ENCODE results near the gene HDAC9.

The HDAC9 gene

DNA sequence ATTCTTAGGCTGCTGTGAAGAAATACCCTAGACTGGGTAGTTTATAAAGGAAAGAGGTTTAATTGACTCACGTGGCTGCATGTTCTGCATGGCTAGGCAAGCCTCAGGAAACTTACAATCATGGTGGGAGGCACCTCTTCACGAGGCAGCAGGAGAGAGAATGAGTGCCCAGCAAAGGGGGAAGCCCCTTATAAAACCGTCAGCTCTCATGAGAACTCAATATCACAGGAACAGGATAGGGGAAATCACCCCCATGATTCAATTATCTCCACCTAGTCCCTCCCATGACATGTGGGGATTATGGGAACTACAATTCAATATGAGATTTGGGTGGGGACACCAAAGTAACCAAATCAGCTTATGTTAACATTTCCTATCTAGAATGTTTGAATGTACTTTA lies 362.7 kb downstream of the HDAC9 start:
- DNase-seq, result no peak

DNA sequence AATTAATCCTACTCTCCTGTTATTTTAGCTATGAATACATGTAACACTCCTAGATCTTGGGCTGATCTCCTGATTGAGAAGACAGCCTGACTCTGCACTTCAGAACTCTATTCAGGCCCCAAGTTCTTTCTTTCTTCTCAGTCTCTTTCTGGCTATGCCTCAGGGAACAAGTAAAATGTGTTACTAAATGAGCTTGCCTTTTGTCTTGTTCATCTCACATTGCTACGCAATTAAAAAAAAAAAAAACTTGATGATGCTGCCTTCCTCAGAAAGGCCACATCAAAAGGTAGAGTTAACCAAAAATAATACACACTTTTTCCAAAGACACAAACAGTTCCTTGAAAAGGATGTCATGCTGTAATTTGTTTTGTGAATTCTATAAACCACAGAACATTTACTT lies 363.8 kb downstream of the HDAC9 start:
- DNase-seq, result no peak

DNA sequence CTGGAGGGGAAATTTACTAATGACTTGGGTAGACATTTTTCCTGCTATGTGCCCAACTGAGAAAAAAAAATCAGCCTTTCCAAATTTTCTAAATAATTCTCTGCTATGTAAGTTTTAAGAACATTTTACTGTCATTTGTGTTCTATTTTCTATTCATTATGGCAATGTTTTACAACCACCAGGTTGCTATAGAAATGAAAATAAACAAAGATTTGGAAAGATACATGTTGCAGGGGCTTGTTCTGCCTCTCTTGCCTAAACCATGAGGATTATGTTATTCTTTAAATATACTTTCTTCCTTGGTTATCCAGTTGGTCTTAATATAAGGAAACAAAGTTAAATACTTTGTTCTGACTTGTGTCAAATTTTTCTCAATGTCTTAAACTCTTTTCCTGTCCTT lies 364.7 kb downstream of the HDAC9 start:
- no peak for DNase-seq

DNA sequence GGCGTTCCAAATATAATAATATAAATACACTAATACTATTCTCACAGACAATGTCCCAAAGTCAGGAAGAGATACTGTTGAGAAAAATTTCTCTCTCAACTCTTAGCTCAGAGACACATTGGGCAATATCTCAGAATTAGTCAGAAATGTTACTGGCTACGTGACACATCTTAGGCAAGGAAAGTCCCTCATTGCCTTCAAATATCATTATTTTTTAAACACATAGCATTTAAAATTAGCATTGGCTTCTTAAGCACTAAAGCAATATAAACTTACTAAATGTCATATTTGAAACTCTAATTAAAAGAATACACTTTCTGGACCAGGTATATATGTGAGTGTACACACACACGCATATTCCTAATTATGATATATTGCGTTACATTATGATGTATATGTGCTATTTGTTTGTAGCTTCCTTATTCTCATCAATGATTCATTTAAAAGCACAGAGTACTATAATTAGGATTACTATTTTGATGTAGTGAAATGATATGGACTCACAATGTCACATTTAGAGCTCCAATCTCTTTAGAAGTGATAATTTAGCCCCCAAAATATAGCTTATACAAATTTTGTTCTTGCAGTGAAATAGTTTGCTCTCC lies 366.1 kb downstream of the HDAC9 start:
- DNase-seq, result no peak

DNA sequence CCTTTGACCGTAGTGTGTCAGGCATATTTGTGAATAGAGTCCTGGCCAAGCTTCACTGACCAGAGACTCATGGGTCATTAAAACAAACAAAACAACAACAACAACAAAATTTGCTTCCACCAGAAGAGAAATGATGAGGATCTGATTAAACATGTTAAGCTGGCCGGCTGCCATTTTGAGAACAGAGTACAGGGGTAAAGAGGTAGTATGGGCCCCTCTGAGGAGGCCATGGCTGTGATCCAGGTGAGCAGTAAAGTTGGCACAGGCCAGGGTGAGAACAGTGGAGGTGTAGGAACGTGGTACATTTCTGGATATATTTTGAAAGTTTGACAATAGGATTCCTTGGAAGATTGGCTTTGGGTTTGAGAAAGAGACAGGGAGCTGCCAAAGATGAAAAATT lies 369.4 kb downstream of the HDAC9 start:
- no peak for DNase-seq

DNA sequence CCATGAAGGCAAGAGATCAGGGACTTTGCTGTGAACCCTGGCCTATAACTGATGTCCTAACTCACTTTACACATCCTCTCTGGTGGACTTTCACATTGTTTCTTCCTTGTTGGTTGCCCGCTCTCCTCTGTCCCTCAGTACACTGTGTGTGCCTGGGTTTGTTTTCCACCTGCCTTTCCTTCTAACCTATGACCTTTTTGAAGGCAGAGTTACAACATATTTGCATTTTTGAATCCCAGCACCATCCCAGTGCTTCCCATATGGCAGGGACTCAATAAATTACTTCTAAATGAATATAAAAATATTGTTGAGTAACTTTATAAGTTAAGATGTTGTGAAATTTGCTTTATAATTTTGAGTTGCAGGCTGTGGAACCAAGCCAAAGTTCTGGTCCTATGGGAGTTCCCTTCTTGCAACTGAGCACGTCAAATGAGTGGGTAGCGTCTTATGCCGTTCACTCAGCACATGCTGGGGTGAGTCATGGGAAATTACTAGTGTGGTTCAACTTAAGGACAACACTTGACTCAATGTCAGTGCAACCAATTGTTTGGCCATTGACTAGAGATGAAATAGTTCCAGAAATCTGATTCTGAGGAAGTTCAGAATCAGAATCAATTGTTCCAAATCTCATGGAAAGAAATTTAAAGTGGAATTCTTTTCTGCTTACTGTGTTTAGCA lies 370.9 kb downstream of the HDAC9 start:
- no peak for DNase-seq

DNA sequence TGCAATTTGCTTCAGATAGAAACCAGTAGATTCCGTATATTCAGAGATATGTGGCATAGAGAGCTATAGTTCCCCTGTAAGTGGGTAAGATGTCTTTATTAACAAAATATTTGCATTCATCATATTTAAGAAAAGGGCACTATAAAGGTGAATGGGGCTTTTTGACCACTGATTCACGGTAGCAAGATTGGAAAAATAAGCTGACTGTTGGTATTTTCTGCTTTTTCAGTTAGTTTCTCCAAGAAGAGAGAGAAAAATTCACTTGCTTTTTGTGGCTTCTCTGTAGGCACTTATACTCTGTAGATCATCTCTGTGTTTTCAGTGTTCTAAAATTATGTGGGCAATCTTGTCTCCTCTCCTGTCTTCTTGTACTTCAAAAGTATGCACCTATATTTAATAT lies 376.8 kb downstream of the HDAC9 start:
- no peak for DNase-seq

DNA sequence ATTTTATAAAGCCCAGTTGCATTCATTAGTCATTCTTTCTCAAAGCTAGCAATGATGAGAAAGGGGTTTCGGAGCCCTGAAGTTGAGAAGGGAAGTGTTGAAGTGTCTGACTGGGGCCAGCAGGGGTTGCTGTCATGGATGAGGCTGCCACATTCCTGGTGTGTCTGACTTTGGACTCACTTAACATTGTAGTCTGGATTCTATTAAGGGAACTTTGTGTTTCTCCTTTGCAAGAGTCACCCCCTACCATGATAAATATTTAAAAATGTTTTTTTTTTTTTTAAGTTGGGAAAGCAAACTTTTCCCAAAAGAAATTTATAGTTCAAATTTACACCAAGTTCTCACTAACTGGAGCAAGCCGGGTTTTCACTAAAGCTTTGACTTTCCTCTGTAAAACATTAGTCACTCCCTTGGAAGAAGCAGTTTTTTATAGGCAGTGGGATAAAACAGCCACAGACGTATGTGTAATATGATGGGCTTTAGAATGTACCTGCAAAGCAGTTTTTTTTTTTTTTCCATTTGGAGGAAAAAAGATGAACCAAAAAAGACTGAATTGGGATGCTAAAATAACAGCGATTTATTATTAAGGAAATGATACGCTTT lies 378.3 kb downstream of the HDAC9 start:
- no peak for DNase-seq

DNA sequence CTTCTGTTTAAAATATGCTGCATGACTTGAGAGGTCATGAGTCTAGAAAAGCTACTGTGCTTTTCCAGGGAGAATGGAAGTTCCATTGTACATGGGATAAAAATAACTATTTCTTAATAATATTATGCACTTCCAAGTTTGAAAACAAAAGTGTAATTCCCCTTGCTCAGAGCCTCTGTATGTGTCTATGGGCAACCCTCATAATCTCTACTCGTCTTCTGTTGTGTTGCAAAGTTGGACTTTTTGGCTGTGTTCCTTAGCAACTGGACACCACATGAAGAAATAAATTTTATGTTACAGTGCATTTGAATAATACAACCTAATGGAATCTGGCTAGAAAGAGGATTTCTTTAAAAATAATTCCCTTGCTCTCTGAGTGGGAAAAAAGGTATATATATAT lies 379.3 kb downstream of the HDAC9 start:
- no peak for DNase-seq

DNA sequence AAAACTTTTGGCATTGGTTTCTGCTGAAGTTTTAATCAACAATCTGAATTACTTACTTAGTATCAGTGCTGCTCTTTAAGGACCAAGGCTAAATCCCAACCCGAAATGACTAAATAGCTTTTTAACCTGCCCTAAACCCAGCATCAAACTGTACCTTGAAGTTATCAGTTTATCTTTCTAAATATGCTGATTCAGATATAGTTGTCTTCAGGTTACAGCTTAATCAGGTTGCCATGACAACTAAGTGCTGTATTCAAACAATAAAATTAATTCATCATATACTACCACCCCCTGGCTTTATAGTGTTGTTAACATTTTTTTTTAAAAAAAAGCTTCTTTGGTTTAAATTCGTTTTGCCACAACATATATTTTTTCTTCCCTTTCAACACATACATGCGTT lies 382.3 kb downstream of the HDAC9 start:
- DNase-seq, result no peak

DNA sequence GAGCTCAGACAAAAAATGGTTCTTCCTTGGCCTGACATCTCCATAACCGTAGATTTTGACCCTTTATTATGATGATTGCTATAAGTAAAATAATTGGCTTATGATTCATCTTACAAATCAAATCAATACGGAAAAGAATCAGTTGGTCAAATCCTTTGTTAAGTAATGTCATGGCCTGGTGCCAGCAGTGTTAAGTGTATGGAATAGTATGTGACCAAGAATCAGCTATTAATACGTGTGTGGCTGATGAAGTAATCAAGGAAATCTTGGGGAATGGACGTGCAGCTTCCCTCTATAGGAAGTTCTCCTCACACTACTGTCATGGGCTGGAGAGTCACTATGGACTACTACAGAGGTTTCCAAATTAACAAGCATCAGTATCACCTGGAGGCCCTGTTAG lies 391.3 kb downstream of the HDAC9 start:
- DNase-seq, result no peak

DNA sequence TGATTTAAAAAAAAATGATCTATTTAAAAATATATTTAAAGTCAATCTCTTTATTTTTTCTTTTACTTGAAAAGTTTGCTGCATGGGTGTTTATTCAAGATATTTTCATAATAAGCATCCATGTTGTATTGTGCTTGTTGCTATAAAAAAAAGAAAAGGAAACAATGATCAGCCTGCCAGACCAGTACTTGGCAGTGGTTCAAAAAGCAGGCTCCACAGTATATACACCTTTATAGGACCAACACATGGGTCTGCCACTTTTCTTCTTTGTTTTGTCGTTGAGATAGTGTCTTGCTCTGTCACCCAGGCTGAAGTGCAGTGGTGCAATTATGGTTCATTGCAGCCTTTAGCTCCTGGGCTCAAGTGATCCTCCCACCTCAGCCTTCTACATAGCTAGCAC lies 393.9 kb downstream of the HDAC9 start:
- DNase-seq, result no peak

DNA sequence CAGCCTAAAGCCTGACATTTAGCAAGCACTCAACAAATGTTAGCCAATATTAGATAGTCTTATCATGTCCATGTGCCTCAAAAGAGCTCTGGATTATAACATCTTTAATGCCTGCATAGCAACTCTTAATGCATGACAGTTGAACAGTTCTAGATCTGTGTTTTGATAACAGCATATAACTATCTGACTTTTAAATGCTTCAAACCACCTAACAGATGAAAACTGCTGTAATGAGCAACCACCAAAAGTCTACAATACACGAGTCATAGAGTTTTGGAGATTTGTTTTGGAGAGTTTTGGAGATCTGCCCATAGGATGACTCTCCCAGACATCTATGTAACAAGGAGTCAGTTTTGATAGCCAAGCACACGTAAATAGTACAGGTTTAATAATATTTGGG lies 394.6 kb downstream of the HDAC9 start:
- DNase-seq, result no peak

DNA sequence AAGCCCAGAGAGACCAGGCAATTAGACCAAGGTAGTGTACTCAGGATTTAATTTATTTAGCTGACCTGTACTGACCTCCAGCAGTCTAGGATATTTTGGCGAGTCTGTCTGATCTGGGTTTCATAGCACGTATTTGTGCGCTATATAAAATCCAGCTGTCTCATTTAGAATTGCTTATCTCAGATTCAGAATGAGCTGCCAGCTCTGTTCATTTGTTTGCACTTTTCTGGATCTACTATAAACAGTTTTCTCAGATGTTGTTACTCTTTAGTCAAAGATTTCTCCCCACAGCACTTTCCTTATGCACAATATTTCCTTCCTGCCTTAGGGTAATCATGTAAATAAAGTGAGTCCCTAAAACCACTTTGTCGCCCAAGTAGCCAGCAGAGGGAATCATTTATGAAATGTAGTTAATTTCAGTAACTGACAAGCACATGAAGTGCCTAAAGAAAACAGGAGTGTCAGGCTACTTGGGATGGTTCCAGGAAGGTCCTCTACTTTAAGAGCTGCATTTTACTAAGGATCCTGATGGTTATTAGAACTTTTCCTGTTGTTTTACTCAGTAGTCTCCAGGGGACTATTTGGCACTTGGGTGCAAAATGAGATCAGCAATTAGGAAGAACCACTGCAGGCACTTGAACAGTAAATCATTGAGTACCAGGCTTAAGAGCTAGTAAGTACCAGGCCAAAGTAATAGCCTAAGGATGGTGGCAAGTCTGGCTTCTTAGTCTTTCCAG lies 395.5 kb downstream of the HDAC9 start:
- DNase-seq, result no peak

DNA sequence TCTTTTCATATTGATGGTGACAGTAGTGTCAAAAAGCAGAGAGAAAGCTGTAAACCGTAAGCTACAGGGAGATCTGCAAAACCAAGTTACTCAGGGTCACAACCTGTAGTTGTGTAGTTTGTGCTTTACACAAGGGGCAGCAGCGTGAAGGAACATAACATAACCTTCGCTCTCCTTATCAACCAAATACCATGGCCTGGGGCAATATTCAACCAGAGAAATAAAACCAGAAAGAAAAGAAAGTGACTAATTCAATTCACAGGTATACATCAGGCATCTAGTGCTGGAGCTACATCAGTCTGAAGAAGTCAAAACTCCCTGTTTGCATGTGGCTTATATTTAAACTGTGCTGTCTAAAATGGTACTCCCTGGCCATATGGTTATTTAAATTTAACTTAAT lies 397.6 kb downstream of the HDAC9 start:
- DNase-seq, result no peak

DNA sequence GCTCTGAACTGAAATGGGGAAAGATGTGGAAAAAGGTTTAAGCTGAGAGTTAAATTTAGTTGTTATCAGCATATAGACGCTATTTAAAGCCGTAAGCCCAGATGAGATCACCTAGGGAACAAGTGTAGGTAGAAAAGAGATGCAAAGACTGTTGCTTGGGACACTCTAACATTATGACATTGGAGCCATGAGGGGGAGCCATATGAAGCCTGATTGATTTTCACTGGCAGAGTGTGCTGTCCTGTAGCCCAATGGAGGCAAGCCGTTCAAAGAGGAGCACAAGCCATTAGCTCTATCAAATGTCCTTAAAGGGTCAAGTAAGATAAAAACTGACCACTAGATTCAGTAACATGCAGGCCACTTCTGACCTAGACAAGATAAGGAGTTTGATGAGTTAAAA lies 398.6 kb downstream of the HDAC9 start:
- DNase-seq, result no peak

DNA sequence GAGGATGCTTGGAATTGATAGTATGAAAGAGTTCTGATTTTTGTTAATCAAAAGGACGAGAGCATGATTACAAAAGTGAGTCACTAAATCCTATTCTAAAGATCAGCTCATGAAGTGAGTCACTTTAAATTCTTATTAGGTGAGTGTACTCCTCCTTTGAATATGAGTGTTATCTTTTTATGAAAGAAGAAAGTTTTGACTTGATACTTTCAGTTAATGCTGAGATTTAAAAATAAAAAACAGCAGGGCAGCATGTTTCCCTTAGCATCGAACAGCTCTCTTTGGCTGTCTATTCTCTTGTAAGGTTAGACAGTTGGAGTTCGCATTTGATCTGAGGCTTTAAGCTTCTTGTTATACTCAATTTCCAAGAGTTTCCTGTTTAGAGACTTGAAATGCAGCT lies 399.9 kb downstream of the HDAC9 start:
- DNase-seq, result no peak

DNA sequence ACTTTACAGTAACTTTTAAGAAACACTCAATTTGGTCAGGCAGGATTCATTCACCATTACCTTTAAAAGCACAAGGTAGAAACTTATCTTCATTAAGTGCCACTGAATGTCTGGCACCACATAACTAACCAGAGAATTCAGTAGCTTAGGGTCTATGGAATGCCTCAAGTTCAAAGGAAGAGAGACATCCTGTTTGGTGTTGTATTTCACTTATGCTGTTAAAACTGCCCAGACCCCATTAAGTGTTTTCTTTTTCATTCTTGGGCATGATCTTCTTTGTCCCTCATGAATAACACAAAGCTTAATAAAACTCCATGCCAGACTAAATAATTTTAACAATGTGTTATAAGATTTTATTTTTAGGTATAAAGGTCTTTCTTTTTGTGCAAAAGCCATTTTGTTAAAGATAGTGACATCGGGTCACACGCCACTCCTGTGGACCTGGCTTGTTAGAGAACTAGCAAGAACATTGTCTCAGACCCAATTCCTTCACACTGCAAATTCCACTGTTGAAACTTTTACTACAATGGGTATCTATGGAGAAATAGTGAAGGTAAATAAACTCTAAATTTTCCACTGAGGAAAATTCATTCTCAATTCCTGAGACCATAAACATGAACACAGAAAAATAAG lies 400.9 kb downstream of the HDAC9 start:
- DNase-seq, result no peak

DNA sequence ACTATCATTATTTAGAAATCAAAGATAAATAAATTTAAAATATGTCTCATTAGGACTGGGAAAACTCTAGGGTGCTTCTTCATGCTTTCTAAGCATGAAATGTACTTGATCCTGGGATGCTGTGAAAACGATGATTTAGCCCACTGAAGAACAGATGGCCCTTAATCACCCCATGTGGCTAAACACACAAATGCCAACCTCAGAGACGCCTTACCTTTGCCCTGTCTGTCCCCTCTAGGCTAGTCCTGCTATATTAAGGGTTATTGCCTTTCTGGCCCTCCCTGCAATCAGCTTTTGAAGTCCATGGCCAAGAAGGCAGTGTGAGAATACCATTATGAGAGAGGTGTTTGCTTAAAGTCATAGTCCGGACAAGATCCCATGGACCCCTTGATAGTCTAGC lies 404.7 kb downstream of the HDAC9 start:
- no peak for DNase-seq

DNA sequence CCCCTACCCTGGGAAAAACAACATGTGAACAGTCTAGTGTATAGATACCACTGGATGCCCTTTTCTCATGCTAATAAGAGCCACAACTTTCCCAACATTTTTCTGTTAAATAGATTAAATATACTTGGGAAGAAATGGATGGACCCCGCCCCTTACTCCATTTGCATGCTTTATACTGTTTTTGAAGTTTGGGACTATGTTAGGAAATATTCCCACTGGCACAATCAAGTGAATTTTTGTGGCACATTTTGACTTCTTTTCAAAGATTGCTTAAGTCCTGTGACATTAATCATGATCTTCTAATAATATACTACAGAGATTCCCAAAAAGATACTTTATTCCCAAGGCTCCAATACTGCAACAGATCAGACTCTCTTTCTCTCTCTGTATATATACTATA lies 405.3 kb downstream of the HDAC9 start:
- DNase-seq, result no peak

DNA sequence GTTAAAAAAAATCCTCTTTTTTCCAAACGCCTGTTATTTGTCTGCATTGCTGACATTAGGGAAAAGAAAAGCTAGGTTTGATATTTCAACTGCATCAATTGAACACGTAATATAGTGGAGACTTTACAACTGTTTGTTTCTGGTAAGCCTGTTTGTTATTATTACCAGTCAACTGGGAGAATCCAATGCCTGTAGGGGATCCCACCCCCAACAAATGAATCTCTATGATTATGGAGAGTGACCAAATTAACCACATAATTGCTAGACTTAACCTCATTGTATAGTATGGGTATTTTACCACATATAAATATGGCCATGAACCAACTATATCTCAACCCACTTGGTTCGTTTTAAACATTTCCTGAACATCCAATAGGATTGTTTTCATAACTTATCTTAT lies 405.8 kb downstream of the HDAC9 start:
- DNase-seq, result no peak

DNA sequence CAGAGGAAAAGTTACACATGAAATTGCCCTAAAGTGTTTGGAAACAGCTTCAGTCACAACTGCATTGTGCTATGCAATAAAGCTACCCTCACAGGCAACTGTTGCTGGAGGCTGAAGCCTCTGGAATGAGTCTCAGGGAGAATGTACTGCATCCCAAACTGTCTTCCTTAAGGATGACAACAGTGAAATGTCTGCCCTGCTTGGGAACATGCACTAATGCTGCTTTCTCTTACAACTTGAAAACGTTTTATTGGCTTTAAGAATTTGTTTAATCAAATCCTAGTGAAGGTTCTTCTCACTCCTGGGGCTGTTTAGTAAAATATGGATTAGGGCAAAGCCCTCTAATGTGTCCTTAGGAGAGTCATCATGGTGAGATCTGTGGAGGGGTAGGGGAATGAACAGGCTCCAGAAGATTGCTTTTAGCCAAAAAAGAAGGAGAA lies 406.5 kb downstream of the HDAC9 start:
- DNase-seq, result no peak

DNA sequence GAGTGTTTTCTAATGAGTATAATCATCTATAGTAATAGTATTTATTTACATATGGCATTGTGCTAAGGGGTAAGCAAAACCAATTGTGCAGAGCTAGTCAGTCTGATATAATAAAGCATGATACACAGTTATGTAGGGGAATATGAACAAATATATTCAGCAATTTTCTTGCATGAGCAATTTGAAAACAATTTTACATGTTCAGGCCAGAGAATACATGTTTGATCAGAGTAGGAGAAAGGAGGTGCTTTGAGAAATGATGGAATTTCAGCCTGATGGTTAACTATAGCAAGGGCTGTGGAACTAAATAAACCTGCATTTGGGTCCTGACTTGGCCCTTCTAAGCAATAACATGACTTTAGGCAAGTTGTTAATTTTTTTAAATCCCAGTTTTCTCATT lies 407.3 kb downstream of the HDAC9 start:
- no peak for DNase-seq

DNA sequence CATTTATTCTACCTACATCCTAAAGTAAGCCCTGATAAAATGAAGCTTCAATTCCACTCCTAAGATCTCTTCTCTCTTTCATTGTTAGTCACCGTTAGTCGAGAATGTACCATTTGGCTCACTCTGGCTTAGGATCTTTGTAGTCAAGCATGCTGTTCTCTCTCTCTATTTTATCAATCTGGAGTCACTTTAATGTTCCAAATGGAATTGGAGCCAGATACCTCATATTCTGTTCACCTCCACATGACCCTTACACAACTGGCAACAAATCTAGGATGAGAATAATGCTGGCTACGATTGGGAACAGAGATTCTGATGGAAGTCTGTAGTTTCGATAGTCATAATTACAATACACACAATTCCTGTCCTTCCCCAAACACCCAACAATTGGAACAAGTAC lies 408.1 kb downstream of the HDAC9 start:
- no peak for DNase-seq
